Keratinocyte (primary cell): Measurements from ENCODE around the gene N4BP2L1. TPM values are rescaled to one million over a fixed set of nuclear protein-coding genes. Genes with fewer than 3 reads are reported as not detected.

ENCODE experiments used
- DNase-seq: peaks from one replicate; pipeline ENCODE4 v3.0.0-alpha.2; 2011; ENCODE audit warnings: low read depth, missing footprints, low spot score
- FAIRE-seq: peaks from 2 replicates; lab custom pipeline; 2011; peaks lifted over from hg19 to GRCh38; lab: Jason Lieb, UNC
- H2AFZ ChIP-seq: 2 replicates; pipeline ENCODE4 v1.6.0; 2012; ENCODE audit warnings: low read length, control low read depth, inconsistent platforms; ENCODE audit not compliant: control insufficient read depth
- H3K27ac ChIP-seq: 2 replicates; pipeline ENCODE4 v1.5.1; 2011; ENCODE audit warnings: low read length; ENCODE audit not compliant: control insufficient read depth, insufficient read depth
- H3K27me3 ChIP-seq: 3 replicates; pipeline ENCODE4 v1.6.0; 2011; ENCODE audit warnings: low read length; ENCODE audit not compliant: control insufficient read depth, insufficient read depth; ENCODE audit errors: extremely low read depth
- H3K36me3 ChIP-seq, 2 experiments: 2 replicates in 1 of 2; 3 replicates in 1 of 2; pipeline ENCODE4 v1.5.1; 2011; ENCODE audit warnings: low read length in 2 of 2, mild to moderate bottlenecking in 1 of 2; ENCODE audit not compliant: control insufficient read depth in 2 of 2, insufficient read depth in 2 of 2; ENCODE audit errors: extremely low read depth in 1 of 2
- H3K4me1 ChIP-seq: 3 replicates; pipeline ENCODE4 v1.5.1; 2011; ENCODE audit warnings: low read length; ENCODE audit not compliant: control insufficient read depth, insufficient read depth; ENCODE audit errors: extremely low read depth
- H3K4me2 ChIP-seq: 3 replicates; pipeline ENCODE4 v1.6.0; 2011; ENCODE audit warnings: low read depth, low read length; ENCODE audit not compliant: control insufficient read depth, insufficient read depth; ENCODE audit errors: extremely low read depth
- H3K4me3 ChIP-seq, 3 experiments: fragments of 200-600 bp in 1 of 3; sonication (generic) in 1 of 3; 2 replicates in 2 of 3; 3 replicates in 1 of 3; pipeline ENCODE4 v1.5.1; 2011 to 2016; ENCODE audit warnings: low read length in 3 of 3, mild to moderate bottlenecking in 3 of 3, control low read depth in 2 of 3, inconsistent platforms in 1 of 3, low read depth in 1 of 3, mixed read lengths in 1 of 3, mixed run types in 1 of 3, moderate library complexity in 1 of 3; ENCODE audit not compliant: control insufficient read depth in 2 of 3, insufficient read depth in 2 of 3; ENCODE audit errors: extremely low read depth in 1 of 3
- H3K79me2 ChIP-seq: 2 replicates; pipeline ENCODE4 v1.6.0; 2012; ENCODE audit warnings: low read length; ENCODE audit not compliant: control insufficient read depth, insufficient read depth
- H3K9ac ChIP-seq: 3 replicates; pipeline ENCODE4 v1.6.0; 2011; ENCODE audit warnings: low read length; ENCODE audit not compliant: control insufficient read depth, insufficient read depth; ENCODE audit errors: extremely low read depth
- H3K9me1 ChIP-seq: 3 replicates; pipeline ENCODE4 v1.6.0; 2011; ENCODE audit warnings: low read length; ENCODE audit not compliant: control insufficient read depth, insufficient read depth; ENCODE audit errors: extremely low read depth
- H3K9me3 ChIP-seq: 2 replicates; pipeline ENCODE4 v1.5.1; 2012; ENCODE audit warnings: low read depth, low read length; ENCODE audit not compliant: control insufficient read depth
- H4K20me1 ChIP-seq: 3 replicates; pipeline ENCODE4 v1.6.0; 2011; ENCODE audit warnings: low read length; ENCODE audit not compliant: control insufficient read depth, insufficient read depth; ENCODE audit errors: extremely low read depth
- CTCF ChIP-seq, 3 experiments: IDR thresholded peaks in 1 of 3; conservative IDR thresholded peaks in 1 of 3; optimal IDR thresholded peaks in 1 of 3; 2 replicates in 2 of 3; 3 replicates in 1 of 3; pipeline versions ENCODE3 to v1.5.1; 2011; ENCODE audit warnings: low read length in 3 of 3, mild to moderate bottlenecking in 3 of 3, moderate library complexity in 2 of 3, control low read depth in 1 of 3, inconsistent platforms in 1 of 3; ENCODE audit not compliant: insufficient read depth in 2 of 3; ENCODE audit errors: extremely low read depth in 1 of 3
- EZH2 ChIP-seq: IDR thresholded peaks from one replicate; pipeline ENCODE4 v1.6.1; 2012; ENCODE audit warnings: inconsistent platforms, mild to moderate bottlenecking, low read length, moderate library complexity
- dilution Hi-C: fragments of 300-500 bp; cut with MboI; formaldehyde crosslinking; loops from one replicate; pipeline ENCODE4 v1.7.0; 2020; ENCODE audit warnings: low sequenced_read_pairs; ENCODE audit not compliant: extremely low pct_ligation_motif_present
- polyA plus RNA-seq, 5 experiments: library from polyadenylated mRNA; depleted of rRNA in 3 of 5; stranded (reverse) in 3 of 5; stranded (forward) in 1 of 5; unstranded in 1 of 5; fragments of >200 nt; gene quantifications; 1 replicate in 1 of 5; 2 replicates in 3 of 5; 3 replicates in 1 of 5; pipeline versions ENCODE4 v1.2.1 to v1.2.3, GENCODE V29; 2011 to 2012; ENCODE audit warnings: missing spikeins in 2 of 5, low read depth in 1 of 5, low replicate concordance in 1 of 5

N4BP2L1 gene
- polyA plus RNA-seq, 1 donor (not counting 4 experiments of a cell fraction or from before 2014, with no cell fraction given): 1.3 TPM

- dilution Hi-C loops: no loop called here
- no peak for DNase-seq
- H2AFZ ChIP-seq: no peak overlapping the region
These were observed 43.4 kb upstream of the N4BP2L1 start for GRCh38 chr13:32471187-32471922.

GRCh38 chr13:32468502-32469142 is 40.7 kb upstream of the N4BP2L1 start:
- Histone ChIP-seq H4K20me1 (no peaks in the 10 kb centered on the region), H3K9me1 (no peaks in the 10 kb centered on the region), H3K36me3 (peaks cover 0 to 10% of the 10 kb centered on the region in 2 experiments), H3K9ac (no peak overlapping the region), H3K9me3 (no peaks in the 10 kb centered on the region), H3K27ac (no peak overlapping the region), H2AFZ (no peak overlapping the region), H3K4me3 (no peak overlapping the region), H3K79me2 (no peaks in the 10 kb centered on the region), H3K4me2 (no peak overlapping the region), H3K27me3 (no peaks in the 10 kb centered on the region), H3K4me1 (no peaks in the 10 kb centered on the region)
- no peak for TF ChIP-seq CTCF (optimal IDR thresholded peaks at IDR 0.05 in 1 of 3, IDR thresholded peaks at IDR 0.05 in 1 of 3, conservative IDR thresholded peaks at IDR 0.05 in 1 of 3; ENCODE audit: extremely low read depth in 1 of 3, insufficient read depth in 2 of 3, low read length in 3 of 3)
- no peak for TF ChIP-seq EZH2
- DNase-seq (no peak), FAIRE-seq (no peak)
- dilution Hi-C loops: no loop called here

More at GRCh38 chr13:32471187-32471922, 43.4 kb upstream of the N4BP2L1 start:
- no peaks in the 10 kb centered on the region for H4K20me1 ChIP-seq
- no peak overlapping the region for H3K9ac ChIP-seq
- no peak overlapping the region for H3K4me2 ChIP-seq
- H3K27me3 ChIP-seq: no peaks in the 10 kb centered on the region
- H3K79me2 ChIP-seq: no peaks in the 10 kb centered on the region
- H3K4me1 ChIP-seq: no peaks in the 10 kb centered on the region
- no peak for FAIRE-seq
- H3K9me3 ChIP-seq: no peaks in the 10 kb centered on the region
- H3K36me3 ChIP-seq: peaks cover 0 to 10% of the 10 kb centered on the region in 2 experiments
- H3K4me3 ChIP-seq: no peak overlapping the region
- TF ChIP-seq CTCF (optimal IDR thresholded peaks at IDR 0.05 in 1 of 3, IDR thresholded peaks at IDR 0.05 in 1 of 3, conservative IDR thresholded peaks at IDR 0.05 in 1 of 3; ENCODE audit: extremely low read depth in 1 of 3, insufficient read depth in 2 of 3, low read length in 3 of 3): no peak
- no peak for TF ChIP-seq EZH2
- no peak overlapping the region for H3K27ac ChIP-seq
- no peaks in the 10 kb centered on the region for H3K9me1 ChIP-seq
